Measurements from ENCODE around the gene AFF4.
"Not testable (repeated sequence)": the region's sequence is repeated elsewhere in the genome, so short reads cannot be mapped to it uniquely, and the experiment has no call there.

Gene AFF4

GRCh38 chr5:132956166-132956799 lies 7.2 kb downstream of the AFF4 start:
- not testable (repeated sequence) for DNase-seq

- no peak for DNase-seq
Measured at GRCh38 chr5:132953710-132954109, 9.7 kb downstream of the AFF4 start.

- no peak for DNase-seq
Measured at GRCh38 chr5:132952829-132953228, 10.6 kb downstream of the AFF4 start.

- no peak for DNase-seq
Measured at GRCh38 chr5:132951897-132952296, 11.5 kb downstream of the AFF4 start.

- no peak for DNase-seq
Measured at GRCh38 chr5:132949136-132949535, 14.3 kb downstream of the AFF4 start.

GRCh38 chr5:132947671-132948070 lies 15.8 kb downstream of the AFF4 start:
- DNase-seq, result no peak

GRCh38 chr5:132945315-132945714 lies 18.1 kb downstream of the AFF4 start:
- not testable (repeated sequence) for DNase-seq

- DNase-seq, result no peak
Measured at GRCh38 chr5:132943362-132944022, 19.9 kb downstream of the AFF4 start.

GRCh38 chr5:132941331-132941730 lies 22.1 kb downstream of the AFF4 start:
- no peak for DNase-seq

- no peak for DNase-seq
Measured at GRCh38 chr5:132928062-132928407, 35.4 kb downstream of the AFF4 start.

GRCh38 chr5:132927355-132928061 lies 35.9 kb downstream of the AFF4 start:
- no peak for DNase-seq

GRCh38 chr5:132926437-132926836 lies 37.0 kb downstream of the AFF4 start:
- DNase-seq, result no peak

GRCh38 chr5:132916086-132916485 lies 47.3 kb downstream of the AFF4 start:
- no peak for DNase-seq

- DNase-seq, result no peak
Measured at GRCh38 chr5:132915681-132916080, 47.8 kb downstream of the AFF4 start.

GRCh38 chr5:132909702-132910101 lies 53.7 kb downstream of the AFF4 start:
- DNase-seq, result no peak

GRCh38 chr5:132907161-132907560 lies 56.3 kb downstream of the AFF4 start:
- no peak for DNase-seq

GRCh38 chr5:132905938-132906337 lies 57.5 kb downstream of the AFF4 start:
- no peak for DNase-seq

- DNase-seq, result no peak
Measured at GRCh38 chr5:132901730-132902129, 61.7 kb downstream of the AFF4 start.

GRCh38 chr5:132901036-132901435 lies 62.4 kb downstream of the AFF4 start:
- no peak for DNase-seq

GRCh38 chr5:132898094-132898493 lies 65.3 kb downstream of the AFF4 start:
- DNase-seq, result no peak

GRCh38 chr5:132896685-132897084 lies 66.7 kb downstream of the AFF4 start:
- no peak for DNase-seq

GRCh38 chr5:132895719-132896305 lies 67.6 kb downstream of the AFF4 start:
- DNase-seq, result no peak

GRCh38 chr5:132890817-132891216 lies 72.6 kb downstream of the AFF4 start:
- DNase-seq, result no peak

- DNase-seq, result no peak
Measured at GRCh38 chr5:132889501-132889900, 73.9 kb downstream of the AFF4 start.

Measured in islet precursor cell (in vitro differentiated cells).